DND-41 (cell line): ENCODE measurements around the gene STAMBP.

ENCODE experiments used
- ATAC-seq: fragments of 200-7000 bp; cut with Tn5 transposase; 3 replicates; pipeline ENCODE4 v1.9.1; 2021; ENCODE audit warnings: low read depth; ENCODE audit not compliant: insufficient read depth
- DNase-seq: peaks from one replicate; pipeline ENCODE4 v3.0.0-alpha.2; 2020
- H2AFZ ChIP-seq: 2 replicates; pipeline ENCODE4 v1.6.0; 2012; ENCODE audit warnings: low read depth, low read length
- H3K27ac ChIP-seq: 2 replicates; pipeline ENCODE4 v1.5.1; 2012; ENCODE audit warnings: low read length, inconsistent platforms
- H3K27me3 ChIP-seq: fragments of 200-600 bp; sonication (generic); 2 replicates; pipeline ENCODE4 v1.6.0; 2012; ENCODE audit warnings: low read length, mild to moderate bottlenecking, inconsistent platforms; ENCODE audit not compliant: insufficient read depth, poor library complexity
- H3K36me3 ChIP-seq: 2 replicates; pipeline ENCODE4 v1.5.1; 2012; ENCODE audit warnings: low read length, inconsistent platforms; ENCODE audit not compliant: insufficient read depth
- H3K4me1 ChIP-seq: 2 replicates; pipeline ENCODE4 v1.5.1; 2012; ENCODE audit warnings: mild to moderate bottlenecking, low read length; ENCODE audit not compliant: insufficient read depth
- H3K4me2 ChIP-seq: 2 replicates; pipeline ENCODE4 v1.6.0; 2012; ENCODE audit warnings: mild to moderate bottlenecking, moderate library complexity, low read length, inconsistent platforms; ENCODE audit not compliant: insufficient read depth
- H3K4me3 ChIP-seq, 2 experiments: fragments of 200-600 bp in 1 of 2; shearing (Covaris generic) in 1 of 2; 2 replicates each; pipeline ENCODE4 v1.5.1; 2012 to 2016; ENCODE audit warnings: inconsistent platforms in 2 of 2, low read length in 2 of 2, mild to moderate bottlenecking in 2 of 2, low read depth in 1 of 2, moderate library complexity in 1 of 2
- H3K79me2 ChIP-seq: 2 replicates; pipeline ENCODE4 v1.6.0; 2012; ENCODE audit warnings: low read length, inconsistent platforms; ENCODE audit not compliant: insufficient read depth
- H3K9ac ChIP-seq: 2 replicates; pipeline ENCODE4 v1.6.0; 2012; ENCODE audit warnings: low read depth, mild to moderate bottlenecking, inconsistent platforms, low read length, moderate library complexity
- H3K9me3 ChIP-seq: 2 replicates; pipeline ENCODE4 v1.5.1; 2012; ENCODE audit warnings: low read length, moderate library complexity, mild to moderate bottlenecking, inconsistent platforms; ENCODE audit not compliant: insufficient read depth, severe bottlenecking
- H4K20me1 ChIP-seq: 2 replicates; pipeline ENCODE4 v1.6.0; 2012; ENCODE audit warnings: low read length; ENCODE audit not compliant: insufficient read depth
- CTCF ChIP-seq: IDR thresholded peaks from 2 replicates; pipeline ENCODE4 v1.5.1; 2012; ENCODE audit warnings: borderline replicate concordance, low read length, moderate library complexity, mild to moderate bottlenecking; ENCODE audit not compliant: poor library complexity, severe bottlenecking; ENCODE audit errors: extremely low read depth
- EZH2 ChIP-seq: IDR thresholded peaks from 3 replicates; pipeline ENCODE4 v1.6.1; 2012; ENCODE audit warnings: borderline replicate concordance, low read depth, mild to moderate bottlenecking, moderate library complexity, low read length, inconsistent platforms; ENCODE audit not compliant: severe bottlenecking

The STAMBP gene

GRCh38 chr2:73922681-73923080 lies 93.9 kb downstream of the STAMBP start:
- DNase-seq (no peak), ATAC-seq (no peak)
- Histone ChIP-seq H3K4me1 (peaks cover 11% of the 10 kb centered on the region), H4K20me1 (no peaks in the 10 kb centered on the region), H3K4me2 (no peak overlapping the region), H3K27me3 (no peaks in the 10 kb centered on the region), H2AFZ (no peak overlapping the region), H3K9ac (no peak overlapping the region), H3K9me3 (no peaks in the 10 kb centered on the region), H3K27ac (no peak overlapping the region), H3K36me3 (no peaks in the 10 kb centered on the region), H3K79me2 (peaks cover 10% of the 10 kb centered on the region), H3K4me3 (no peak overlapping the region)
- TF ChIP-seq EZH2 (no peak), CTCF (no peak)
